NCI-H2081 treated with DMSO at 0.1 percent for 48 hours (cell line): Measurements from ENCODE around the gene SGCB.
"Not testable (repeated sequence)": the region's sequence is repeated elsewhere in the genome, so short reads cannot be mapped to it uniquely, and the experiment has no call there.

Experiments
- DNase-seq: peaks from one replicate; lab custom pipeline; 2025; lab: John Stamatoyannopoulos, UW

The SGCB gene

GRCh38 chr4:52038103-52038912 lies at the start of gene SGCB:
TSS of gene SGCB (minus strand) at chr4:52038299. CDS start at chr4:52038259, 40 bp downstream.
- no peak for DNase-seq

GRCh38 chr4:52086425-52086824 lies 48.3 kb upstream of the SGCB start:
- not testable (repeated sequence) for DNase-seq

- no peak for DNase-seq
Observed at GRCh38 chr4:52081216-52081615, 43.1 kb upstream of the SGCB start.

GRCh38 chr4:52079659-52080058 lies 41.6 kb upstream of the SGCB start:
- DNase-seq: no peak

- no peak for DNase-seq
Observed at GRCh38 chr4:52076731-52077130, 38.6 kb upstream of the SGCB start.

- no peak for DNase-seq
Observed at GRCh38 chr4:52071791-52072546, 33.9 kb upstream of the SGCB start.

- no peak for DNase-seq
Observed at GRCh38 chr4:52069571-52069970, 31.5 kb upstream of the SGCB start.

- DNase-seq: no peak
Observed at GRCh38 chr4:52059372-52059771, 21.3 kb upstream of the SGCB start.

- DNase-seq: no peak
Observed at GRCh38 chr4:52058275-52058674, 20.2 kb upstream of the SGCB start.

GRCh38 chr4:52057196-52057595 lies 19.1 kb upstream of the SGCB start:
- no peak for DNase-seq

GRCh38 chr4:52054254-52054653 lies 16.2 kb upstream of the SGCB start:
- DNase-seq: no peak

- DNase-seq: no peak
Observed at GRCh38 chr4:52052475-52052780, 14.3 kb upstream of the SGCB start.

- DNase-seq: no peak
Observed at GRCh38 chr4:52051615-52052474, 13.7 kb upstream of the SGCB start.

- no peak for DNase-seq
Observed at GRCh38 chr4:52051213-52051614, 13.1 kb upstream of the SGCB start, which contains the start of gene SPATA18. TSS of gene SPATA18 (plus strand) at chr4:52051304. CDS start at chr4:52051705, 401 bp downstream.

GRCh38 chr4:52049266-52049665 lies 11.2 kb upstream of the SGCB start:
- no peak for DNase-seq

GRCh38 chr4:52045028-52045427 lies 6.9 kb upstream of the SGCB start:
- no peak for DNase-seq

- DNase-seq: no peak
Observed at GRCh38 chr4:52037689-52038102, 403 bp downstream of the SGCB start.

- DNase-seq: no peak
Observed at GRCh38 chr4:52036886-52037530, 1.1 kb downstream of the SGCB start.

GRCh38 chr4:52035190-52035589 lies 2.9 kb downstream of the SGCB start:
- DNase-seq: no peak

GRCh38 chr4:52032005-52032404 lies 6.1 kb downstream of the SGCB start:
- DNase-seq: no peak

- DNase-seq: no peak
Observed at GRCh38 chr4:52028970-52029369, 9.1 kb downstream of the SGCB start.
